OCI-LY7 (cell line): ENCODE data around the gene CES2. TPM values are rescaled to one million over a fixed set of nuclear protein-coding genes. Genes with fewer than 3 reads are reported as not detected.

Experiments used
- BruUV-seq: library from RNA; stranded (reverse); fragments of 400-500 nt; replicated peaks from 2 replicates; lab custom pipeline; 2021; lab: Mats Ljungman, UMichigan
- CTCF ChIA-PET: fragments of 300-600 bp; sonication (Branson Sonifier 250); formaldehyde crosslinking; loops from one replicate; lab custom pipeline; 2022; ENCODE audit warnings: antibody characterized with exemption; ENCODE audit not compliant: unreplicated experiment; lab: Charles Lee
- POLR2A ChIA-PET: fragments of 300-600 bp; sonication (Branson Sonifier 250); formaldehyde crosslinking; loops from one replicate; lab custom pipeline; 2022; ENCODE audit warnings: antibody characterized with exemption; lab: Charles Lee
- DNase-seq: peaks from one replicate; pipeline ENCODE4 v3.0.0-alpha.2; 2015; ENCODE audit warnings: low spot score
- H2AFZ ChIP-seq: fragments of 200-600 bp; sonication (generic), shearing (Covaris generic); 2 replicates; pipeline ENCODE4 v1.6.1; 2014; ENCODE audit warnings: mild to moderate bottlenecking, antibody characterized with exemption, low read length, moderate library complexity
- H3K27ac ChIP-seq: fragments of 200-600 bp; sonication (generic); 2 replicates; pipeline ENCODE4 v1.5.1; 2014; ENCODE audit warnings: mixed run types, low read depth, mild to moderate bottlenecking, moderate library complexity, low read length, inconsistent platforms; ENCODE audit not compliant: poor library complexity, severe bottlenecking
- H3K36me3 ChIP-seq: fragments of 200-600 bp; sonication (generic); 2 replicates; pipeline ENCODE4 v1.6.1; 2014; ENCODE audit warnings: mild to moderate bottlenecking, antibody characterized with exemption, low read length, moderate library complexity, mixed read lengths; ENCODE audit not compliant: insufficient read depth
- H3K4me1 ChIP-seq: fragments of 200-600 bp; sonication (generic); 2 replicates; pipeline ENCODE4 v1.5.1; 2014; ENCODE audit warnings: mild to moderate bottlenecking, low read length; ENCODE audit not compliant: insufficient read depth, poor library complexity, severe bottlenecking
- H3K4me2 ChIP-seq: fragments of 200-600 bp; sonication (generic); 2 replicates; pipeline ENCODE4 v1.6.1; 2014; ENCODE audit warnings: mild to moderate bottlenecking, low read length
- H3K4me3 ChIP-seq: fragments of 200-600 bp; sonication (generic); 2 replicates; pipeline ENCODE4 v1.5.1; 2014; ENCODE audit warnings: mild to moderate bottlenecking, low read depth, low read length; ENCODE audit not compliant: poor library complexity, severe bottlenecking
- H3K79me2 ChIP-seq: fragments of 200-600 bp; sonication (generic); 2 replicates; pipeline ENCODE4 v1.6.1; 2016; ENCODE audit warnings: low read depth, mild to moderate bottlenecking, low read length, moderate library complexity, mixed read lengths; ENCODE audit not compliant: insufficient read depth
- H3K9me2 ChIP-seq: fragments of 200-600 bp; sonication (generic); 2 replicates; pipeline ENCODE4 v1.6.1; 2016; ENCODE audit warnings: mild to moderate bottlenecking, low read length, mixed read lengths; ENCODE audit not compliant: insufficient read depth
- H3K9me3 ChIP-seq: fragments of 200-600 bp; sonication (generic); 2 replicates; pipeline ENCODE4 v1.6.1; 2014; ENCODE audit warnings: mild to moderate bottlenecking, mixed run types, low read length, mixed read lengths
- H4K20me1 ChIP-seq: fragments of 200-600 bp; sonication (generic); 2 replicates; pipeline ENCODE4 v1.6.1; 2014; ENCODE audit warnings: mild to moderate bottlenecking, antibody characterized with exemption, low read length, moderate library complexity, mixed read lengths; ENCODE audit not compliant: insufficient read depth
- EZH2phosphoT487 ChIP-seq: fragments of 200-600 bp; sonication (generic); IDR thresholded peaks from 2 replicates; pipeline ENCODE4 v1.6.1; 2018; ENCODE audit warnings: low read depth, borderline replicate concordance, mild to moderate bottlenecking, mixed run types, antibody characterized with exemption, low read length, moderate library complexity, mixed read lengths
- intact Hi-C: fragments of 100-400 bp; cut with micrococcal nuclease; formaldehyde crosslinking; loops from one replicate; pipeline ENCODE4 v1.10.0; 2022; ENCODE audit not compliant: unreplicated experiment
- total RNA-seq, 2 experiments: library from RNA; depleted of rRNA in 1 of 2; stranded (reverse); fragments of >200 nt in 1 of 2; shearing (Covaris generic) in 1 of 2; gene quantifications; 2 replicates each; pipeline ENCODE4 v1.2.3, GENCODE V29; 2014 to 2022
- TF ChIP-seq, protein P1 (sequence below): fragments of 200-600 bp; sonication (generic); conservative IDR thresholded peaks from 2 replicates; pipeline ENCODE4 v1.5.1; 2014; ENCODE audit warnings: mild to moderate bottlenecking, antibody characterized with exemption, low read length, moderate library complexity, mixed read lengths

CES2 gene
- total RNA-seq, 2 experiments from 2014 or later, result 29.6 to 30.7 TPM

- no peaks in the 10 kb centered on the region for H3K79me2 ChIP-seq
- no peak for DNase-seq
- no peak for TF ChIP-seq EZH2phosphoT487
- no peaks in the 10 kb centered on the region for H3K9me2 ChIP-seq
- ChIA-PET CTCF (no interaction called here), POLR2A (no interaction called here)
- no peak overlapping the region for H3K27ac ChIP-seq
- intact Hi-C loops, result no loop called here
- BruUV-seq, result no TSS peak
- H2AFZ ChIP-seq, result no peak overlapping the region
- no peaks in the 10 kb centered on the region for H4K20me1 ChIP-seq
- H3K4me3 ChIP-seq, result no peak overlapping the region
- H3K9me3 ChIP-seq, result no peaks in the 10 kb centered on the region
- H3K4me2 ChIP-seq, result no peak overlapping the region
- no peaks in the 10 kb centered on the region for H3K36me3 ChIP-seq
- H3K4me1 ChIP-seq, result no peaks in the 10 kb centered on the region
Measured at GRCh38 chr16:66908116-66908515, 27.2 kb upstream of the CES2 start.

- intact Hi-C loops, result no loop called here
- Histone ChIP-seq H3K4me2 (no peak overlapping the region), H3K36me3 (no peaks in the 10 kb centered on the region), H4K20me1 (no peaks in the 10 kb centered on the region), H3K4me3 (no peak overlapping the region), H3K9me3 (no peaks in the 10 kb centered on the region), H3K9me2 (no peaks in the 10 kb centered on the region), H3K79me2 (no peaks in the 10 kb centered on the region), H3K4me1 (no peaks in the 10 kb centered on the region), H3K27ac (no peak overlapping the region), H2AFZ (no peak overlapping the region)
- BruUV-seq, result no TSS peak
- ChIA-PET CTCF (no interaction called here), POLR2A (interaction anchor here (0.7 to 0.8 kb wide), 2 partner anchors 11 to 350 kb away, joined by 3 read pairs; no protein-coding TSS in a partner anchor)
- TF ChIP-seq EZH2phosphoT487, result no peak
- TF ChIP-seq, protein P1, sequence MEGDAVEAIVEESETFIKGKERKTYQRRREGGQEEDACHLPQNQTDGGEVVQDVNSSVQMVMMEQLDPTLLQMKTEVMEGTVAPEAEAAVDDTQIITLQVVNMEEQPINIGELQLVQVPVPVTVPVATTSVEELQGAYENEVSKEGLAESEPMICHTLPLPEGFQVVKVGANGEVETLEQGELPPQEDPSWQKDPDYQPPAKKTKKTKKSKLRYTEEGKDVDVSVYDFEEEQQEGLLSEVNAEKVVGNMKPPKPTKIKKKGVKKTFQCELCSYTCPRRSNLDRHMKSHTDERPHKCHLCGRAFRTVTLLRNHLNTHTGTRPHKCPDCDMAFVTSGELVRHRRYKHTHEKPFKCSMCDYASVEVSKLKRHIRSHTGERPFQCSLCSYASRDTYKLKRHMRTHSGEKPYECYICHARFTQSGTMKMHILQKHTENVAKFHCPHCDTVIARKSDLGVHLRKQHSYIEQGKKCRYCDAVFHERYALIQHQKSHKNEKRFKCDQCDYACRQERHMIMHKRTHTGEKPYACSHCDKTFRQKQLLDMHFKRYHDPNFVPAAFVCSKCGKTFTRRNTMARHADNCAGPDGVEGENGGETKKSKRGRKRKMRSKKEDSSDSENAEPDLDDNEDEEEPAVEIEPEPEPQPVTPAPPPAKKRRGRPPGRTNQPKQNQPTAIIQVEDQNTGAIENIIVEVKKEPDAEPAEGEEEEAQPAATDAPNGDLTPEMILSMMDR, result no peak
- DNase-seq, result no peak
Measured at GRCh38 chr16:66908762-66909559, 26.4 kb upstream of the CES2 start.

- DNase-seq, result no peak
- ChIA-PET CTCF (interaction anchor here (0.5 kb wide), 1 partner anchor 302 kb away, joined by 3 read pairs; no protein-coding TSS in a partner anchor), POLR2A (interaction anchor here (0.8 kb wide), 1 partner anchor 12 kb away, joined by 3 read pairs; no protein-coding TSS in a partner anchor)
- Histone ChIP-seq H3K9me3 (no peaks in the 10 kb centered on the region), H3K27ac (no peak overlapping the region), H3K4me2 (no peak overlapping the region), H3K4me3 (no peak overlapping the region), H3K36me3 (no peaks in the 10 kb centered on the region), H3K79me2 (no peaks in the 10 kb centered on the region), H4K20me1 (no peaks in the 10 kb centered on the region), H3K4me1 (no peaks in the 10 kb centered on the region), H2AFZ (no peak overlapping the region), H3K9me2 (no peaks in the 10 kb centered on the region)
- intact Hi-C loops, result no loop called here
- no TSS peak for BruUV-seq
- no peak for TF ChIP-seq EZH2phosphoT487
- TF ChIP-seq, protein P1, result no peak
Measured at GRCh38 chr16:66910175-66910940, 25.0 kb upstream of the CES2 start.
